ENCODE results near the gene PCBP2. TPM values are rescaled to one million over a fixed set of nuclear protein-coding genes. Genes with fewer than 3 reads are reported as not detected.
A peak's percentile ranks its signal among the peaks of the same experiment; 100 is the strongest.
"Not testable (repeated sequence)": the region's sequence is repeated elsewhere in the genome, so short reads cannot be mapped to it uniquely, and the experiment has no call there.

The PCBP2 gene
- total RNA-seq, 1 donor from 2014 or later = 1,084 TPM

GRCh38 chr12:53443955-53444354, 7.9 kb upstream of the PCBP2 start:
- H3K9me3 Mint-ChIP-seq (ENCODE audit: unreplicated experiment) = no peaks in the 10 kb centered on the region
- H3K27ac Mint-ChIP-seq (ENCODE audit: unreplicated experiment) = no peak overlapping the region
- H3K4me1 Mint-ChIP-seq (ENCODE audit: unreplicated experiment) = peaks cover 31% of the 10 kb centered on the region
- peaks cover 7% of the 10 kb centered on the region for H3K27me3 Mint-ChIP-seq (ENCODE audit: unreplicated experiment)
- TF ChIP-seq CTCF (IDR thresholded peaks at IDR 0.05; ENCODE audit: unreplicated experiment) = no peak
- no peak for DNase-seq (ENCODE audit: low spot score)
- H3K4me3 Mint-ChIP-seq (ENCODE audit: unreplicated experiment) = no peak overlapping the region
- H3K36me3 Mint-ChIP-seq (ENCODE audit: low read depth, unreplicated experiment) = peaks cover 7% of the 10 kb centered on the region

- not testable (repeated sequence) for H3K36me3 Mint-ChIP-seq (ENCODE audit: low read depth, unreplicated experiment)
- peaks cover 31% of the 10 kb centered on the region for H3K4me1 Mint-ChIP-seq (ENCODE audit: unreplicated experiment)
These were observed 7.1 kb upstream of the PCBP2 start for GRCh38 chr12:53444593-53445325.

GRCh38 chr12:53450936-53451335, 966 bp upstream of the PCBP2 start:
- H3K27me3 Mint-ChIP-seq (ENCODE audit: unreplicated experiment) = peaks cover 12% of the 10 kb centered on the region
- H3K36me3 Mint-ChIP-seq (ENCODE audit: low read depth, unreplicated experiment) = peaks cover 33% of the 10 kb centered on the region
- peak overlapping the region; percentile 42 for H3K27ac Mint-ChIP-seq (ENCODE audit: unreplicated experiment)
- no peaks in the 10 kb centered on the region for H3K9me3 Mint-ChIP-seq (ENCODE audit: unreplicated experiment)
- H3K4me3 Mint-ChIP-seq (ENCODE audit: unreplicated experiment) = no peak overlapping the region
- TF ChIP-seq CTCF (IDR thresholded peaks at IDR 0.05; ENCODE audit: unreplicated experiment) = no peak
- H3K4me1 Mint-ChIP-seq (ENCODE audit: unreplicated experiment) = peaks cover 26% of the 10 kb centered on the region
- no peak for DNase-seq (ENCODE audit: low spot score)

More at GRCh38 chr12:53444593-53445325, 7.1 kb upstream of the PCBP2 start:
- DNase-seq (ENCODE audit: low spot score); H3K27ac Mint-ChIP-seq (ENCODE audit: unreplicated experiment); H3K27me3 Mint-ChIP-seq (ENCODE audit: unreplicated experiment); H3K4me3 Mint-ChIP-seq (ENCODE audit: unreplicated experiment); H3K9me3 Mint-ChIP-seq (ENCODE audit: unreplicated experiment): not testable (repeated sequence)

- H3K27ac Mint-ChIP-seq (ENCODE audit: unreplicated experiment) = peak overlapping the region; percentile 98
- H3K4me1 Mint-ChIP-seq (ENCODE audit: unreplicated experiment) = peaks cover 23% of the 10 kb centered on the region
- DNase-seq (ENCODE audit: low spot score) = peak; percentile 78
- no peak for TF ChIP-seq CTCF (IDR thresholded peaks at IDR 0.05; ENCODE audit: unreplicated experiment)
- no peaks in the 10 kb centered on the region for H3K9me3 Mint-ChIP-seq (ENCODE audit: unreplicated experiment)
- H3K4me3 Mint-ChIP-seq (ENCODE audit: unreplicated experiment) = peak overlapping the region; percentile 98
- peaks cover 12% of the 10 kb centered on the region for H3K27me3 Mint-ChIP-seq (ENCODE audit: unreplicated experiment)
- peaks cover 33% of the 10 kb centered on the region for H3K36me3 Mint-ChIP-seq (ENCODE audit: low read depth, unreplicated experiment)
These were observed 516 bp downstream of the PCBP2 start for GRCh38 chr12:53452159-53453077.

GRCh38 chr12:53453953-53454640, 2.2 kb downstream of the PCBP2 start:
- peaks cover 39% of the 10 kb centered on the region for H3K36me3 Mint-ChIP-seq (ENCODE audit: low read depth, unreplicated experiment)

More at GRCh38 chr12:53453953-53454640, 2.2 kb downstream of the PCBP2 start:
- Mint-ChIP-seq H3K27me3 (ENCODE audit: unreplicated experiment) (peaks cover 10% of the 10 kb centered on the region), H3K4me3 (ENCODE audit: unreplicated experiment) (peak overlapping the region; percentile 98), H3K9me3 (ENCODE audit: unreplicated experiment) (no peaks in the 10 kb centered on the region), H3K4me1 (ENCODE audit: unreplicated experiment) (peaks cover 24% of the 10 kb centered on the region), H3K27ac (ENCODE audit: unreplicated experiment) (no peak overlapping the region)
- TF ChIP-seq CTCF (IDR thresholded peaks at IDR 0.05; ENCODE audit: unreplicated experiment) = no peak
- DNase-seq (ENCODE audit: low spot score) = no peak
